HG03108 (cell line): ENCODE data around the gene SETMAR.
"Not testable (repeated sequence)": the region's sequence is repeated elsewhere in the genome, so short reads cannot be mapped to it uniquely, and the experiment has no call there.

Experiments
- ATAC-seq: cut with Tn5 transposase; IDR thresholded peaks from one replicate; pipeline ENCODE4 v1.9.1; 2021; ENCODE audit warnings: moderate library complexity; ENCODE audit not compliant: unreplicated experiment

SETMAR gene

GRCh38 chr3:4303187-4304123 is at the start of gene SETMAR:
Gene SETMAR, plus strand, starts transcription at chr3:4303369. Its CDS starts 2 bp downstream, at chr3:4303371.
- peak; percentile 98 for ATAC-seq

- no peak for ATAC-seq
These were observed 41.8 kb upstream of the SETMAR start for GRCh38 chr3:4261406-4261805.

GRCh38 chr3:4264040-4264439 is 39.1 kb upstream of the SETMAR start:
- no peak for ATAC-seq

- ATAC-seq = peak; percentile 76
These were observed 32.4 kb upstream of the SETMAR start for GRCh38 chr3:4270720-4271119.

- ATAC-seq = no peak
These were observed 31.3 kb upstream of the SETMAR start for GRCh38 chr3:4271834-4272233.

GRCh38 chr3:4279516-4280105 is 23.6 kb upstream of the SETMAR start:
- no peak for ATAC-seq

GRCh38 chr3:4281991-4282390 is 21.2 kb upstream of the SETMAR start:
- ATAC-seq = no peak

GRCh38 chr3:4284865-4285264 is 18.3 kb upstream of the SETMAR start:
- no peak for ATAC-seq

GRCh38 chr3:4289044-4289443 is 14.1 kb upstream of the SETMAR start:
- ATAC-seq = no peak

- ATAC-seq = peak; percentile 58
These were observed 12.8 kb upstream of the SETMAR start for GRCh38 chr3:4290272-4290893.

GRCh38 chr3:4292301-4292700 is 10.9 kb upstream of the SETMAR start:
- ATAC-seq = no peak

GRCh38 chr3:4294616-4295327 is 8.4 kb upstream of the SETMAR start:
- no peak for ATAC-seq

- not testable (repeated sequence) for ATAC-seq
These were observed 6.7 kb upstream of the SETMAR start for GRCh38 chr3:4296454-4296853.

- no peak for ATAC-seq
These were observed 5.7 kb upstream of the SETMAR start for GRCh38 chr3:4297486-4297885.

- no peak for ATAC-seq
These were observed 422 bp upstream of the SETMAR start for GRCh38 chr3:4302747-4303146.

- ATAC-seq = not testable (repeated sequence)
These were observed 2.0 kb downstream of the SETMAR start for GRCh38 chr3:4305210-4305609.

GRCh38 chr3:4306091-4306490 is 2.9 kb downstream of the SETMAR start:
- ATAC-seq = no peak

GRCh38 chr3:4306860-4307259 is 3.7 kb downstream of the SETMAR start:
- ATAC-seq = no peak

GRCh38 chr3:4309491-4310128 is 6.4 kb downstream of the SETMAR start:
- no peak for ATAC-seq

- ATAC-seq = no peak
These were observed 7.8 kb downstream of the SETMAR start for GRCh38 chr3:4310971-4311370.

GRCh38 chr3:4311496-4311895 is 8.3 kb downstream of the SETMAR start:
- ATAC-seq = no peak
